ENCODE measurements around the gene PSG4. TPM values are rescaled to one million over a fixed set of nuclear protein-coding genes. Genes with fewer than 3 reads are reported as not detected.
A peak's percentile ranks its signal among the peaks of the same experiment; 100 is the strongest.
"Not testable (repeated sequence)": the region's sequence is repeated elsewhere in the genome, so short reads cannot be mapped to it uniquely, and the experiment has no call there.

PSG4 gene
- not detected for total RNA-seq

- peak in 1 of 3 donors; percentile 21 for DNase-seq (ENCODE audit: low read depth in 2 of 3, low spot score in 2 of 3)
Measured at GRCh38 chr19:43205471-43206105, at the start of gene PSG4. Gene PSG4 (minus strand): TSS chr19:43205638. CDS start chr19:43205536, 102 bp downstream.

- not testable (repeated sequence) for DNase-seq (ENCODE audit: low read depth in 2 of 3, low spot score in 2 of 3)
Measured at GRCh38 chr19:43251428-43251827, 46.0 kb upstream of the PSG4 start.

- DNase-seq (ENCODE audit: low read depth in 2 of 3, low spot score in 2 of 3), result not testable (repeated sequence)
Measured at GRCh38 chr19:43250296-43250695, 44.9 kb upstream of the PSG4 start.

- DNase-seq (ENCODE audit: low read depth in 2 of 3, low spot score in 2 of 3), result not testable (repeated sequence)
Measured at GRCh38 chr19:43248635-43249002, 43.2 kb upstream of the PSG4 start.

- DNase-seq (ENCODE audit: low read depth in 2 of 3, low spot score in 2 of 3), result not testable (repeated sequence)
Measured at GRCh38 chr19:43247243-43247880, 41.9 kb upstream of the PSG4 start.

GRCh38 chr19:43245848-43246247, 40.4 kb upstream of the PSG4 start:
- DNase-seq (ENCODE audit: low read depth in 2 of 3, low spot score in 2 of 3), result not testable (repeated sequence)

GRCh38 chr19:43242211-43242610, 36.8 kb upstream of the PSG4 start:
- DNase-seq (ENCODE audit: low read depth in 2 of 3, low spot score in 2 of 3), result not testable (repeated sequence)

- DNase-seq (ENCODE audit: low read depth in 2 of 3, low spot score in 2 of 3), result not testable (repeated sequence)
Measured at GRCh38 chr19:43238213-43238612, 32.8 kb upstream of the PSG4 start.

- DNase-seq (ENCODE audit: low read depth in 2 of 3, low spot score in 2 of 3), result not testable (repeated sequence)
Measured at GRCh38 chr19:43235686-43236085, 30.2 kb upstream of the PSG4 start.

GRCh38 chr19:43229315-43229714, 23.9 kb upstream of the PSG4 start:
- DNase-seq (ENCODE audit: low read depth in 2 of 3, low spot score in 2 of 3), result no peak

GRCh38 chr19:43228730-43229129, 23.3 kb upstream of the PSG4 start:
- DNase-seq (ENCODE audit: low read depth in 2 of 3, low spot score in 2 of 3), result peak in 1 of 3 donors; percentile 40

- DNase-seq (ENCODE audit: low read depth in 2 of 3, low spot score in 2 of 3), result not testable (repeated sequence)
Measured at GRCh38 chr19:43226986-43227385, 21.5 kb upstream of the PSG4 start.

- no peak for DNase-seq (ENCODE audit: low read depth in 2 of 3, low spot score in 2 of 3)
Measured at GRCh38 chr19:43224855-43225253, 19.4 kb upstream of the PSG4 start.

GRCh38 chr19:43224201-43224854, 18.9 kb upstream of the PSG4 start:
- not testable (repeated sequence) for DNase-seq (ENCODE audit: low read depth in 2 of 3, low spot score in 2 of 3)

GRCh38 chr19:43221891-43222290, 16.5 kb upstream of the PSG4 start:
- DNase-seq (ENCODE audit: low read depth in 2 of 3, low spot score in 2 of 3), result not testable (repeated sequence)

- DNase-seq (ENCODE audit: low read depth in 2 of 3, low spot score in 2 of 3), result not testable (repeated sequence)
Measured at GRCh38 chr19:43219136-43219535, 13.7 kb upstream of the PSG4 start.

GRCh38 chr19:43215881-43216280, 10.4 kb upstream of the PSG4 start:
- not testable (repeated sequence) for DNase-seq (ENCODE audit: low read depth in 2 of 3, low spot score in 2 of 3)

GRCh38 chr19:43207991-43208390, 2.6 kb upstream of the PSG4 start:
- DNase-seq (ENCODE audit: low read depth in 2 of 3, low spot score in 2 of 3), result no peak

- peak in 1 of 3 donors; percentile 9 for DNase-seq (ENCODE audit: low read depth in 2 of 3, low spot score in 2 of 3)
Measured at GRCh38 chr19:43207174-43207573, 1.7 kb upstream of the PSG4 start.

GRCh38 chr19:43203611-43204010, 1.8 kb downstream of the PSG4 start:
- not testable (repeated sequence) for DNase-seq (ENCODE audit: low read depth in 2 of 3, low spot score in 2 of 3)

- not testable (repeated sequence) for DNase-seq (ENCODE audit: low read depth in 2 of 3, low spot score in 2 of 3)
Measured at GRCh38 chr19:43201891-43202290, 3.5 kb downstream of the PSG4 start.

GRCh38 chr19:43201337-43201801, 4.1 kb downstream of the PSG4 start:
- DNase-seq (ENCODE audit: low read depth in 2 of 3, low spot score in 2 of 3), result not testable (repeated sequence)
